Left lung (tissue), 14 donors: ENCODE data around the gene CLECL1. TPM values are rescaled to one million over a fixed set of nuclear protein-coding genes. Genes with fewer than 3 reads are reported as not detected.

Experiments
- ATAC-seq: fragments of 200-7000 bp; cut with Tn5 transposase; one replicate; pipeline ENCODE4 v1.9.1; 2020; ENCODE audit warnings: moderate library complexity
- DNase-seq, 4 donors: peaks; one replicate each; pipeline ENCODE4 v3.0.0-alpha.2; 2013 to 2020
- H3K27ac ChIP-seq, 2 donors: fragments of 200-600 bp; sonication (generic) in 1 of 2; one replicate each; pipeline versions ENCODE4 v1.5.0 to v1.8.0; 2020 to 2021
- H3K27me3 ChIP-seq, 2 donors: fragments of 200-600 bp; sonication (generic) in 1 of 2; one replicate each; pipeline versions ENCODE4 v1.5.0 to v1.8.0; 2020 to 2021
- H3K36me3 ChIP-seq, 2 donors: fragments of 200-600 bp; sonication (generic) in 1 of 2; one replicate each; pipeline versions ENCODE4 v1.5.0 to v1.8.0; 2020 to 2021
- H3K4me1 ChIP-seq, 2 donors: fragments of 200-600 bp; one replicate each; pipeline ENCODE4 v1.8.0; 2021
- H3K4me3 ChIP-seq, 2 donors: fragments of 200-600 bp; sonication (generic) in 1 of 2; one replicate each; pipeline versions ENCODE4 v1.5.0 to v1.8.0; 2020 to 2021; ENCODE audit warnings: mild to moderate bottlenecking in 1 of 2
- H3K9me3 ChIP-seq, 2 donors: fragments of 200-600 bp; sonication (generic) in 1 of 2; one replicate each; pipeline versions ENCODE4 v1.5.0 to v1.8.0; 2020 to 2021
- intact Hi-C, 2 donors: fragments of 100-400 bp; cut with DNase I; formaldehyde crosslinking; loops; one replicate each; pipeline versions ENCODE4 v1.11.2 to v1.14.2; 2022
- long read RNA-seq, 12 donors: library from polyadenylated mRNA in 2 of 12; unstranded in 2 of 12; transcript quantifications; one replicate each; pipeline ENCODE4 v2.0.0 and lab custom pipeline, GENCODE V29; 2019 to 2026
- polyA plus RNA-seq, 6 donors: library from polyadenylated mRNA; unstranded; fragments of 120-200 nt; gene quantifications; one replicate each; pipeline ENCODE4 v1.2.1, GENCODE V29; 2013; ENCODE audit not compliant: insufficient read length in 6 of 6
- total RNA-seq, 2 donors: library from RNA; stranded (reverse); fragmentation: NEBNext Ultra II Directional; extraction: Animal tissue kit (Norgen Biotek cat#: 25700); gene quantifications; one replicate each; pipeline ENCODE4 v1.2.1, GENCODE V29; 2021
- TF ChIP-seq, protein P1 (sequence below), 2 donors: fragments of 200-600 bp; sonication (generic) in 1 of 2; IDR thresholded peaks; one replicate each; pipeline versions ENCODE4 v1.5.0 to v1.8.0; 2021; ENCODE audit warnings: antibody characterized with exemption in 2 of 2
- donor health status: DM: no; HTN: yes; CAD: no.
- donor health status: DM: no; HTN: no; CAD: no.

CLECL1 gene
- not detected for total RNA-seq
- under 1 TPM; 0.15 to 0.52 (median 0.37) TPM for polyA plus RNA-seq
- long read RNA-seq, donor 1, partial matches to known transcripts, result 0 of 1 reads
- long read RNA-seq, donor 1, other reads (novel, unspliced or antisense), result 0 of 1 reads
- long read RNA-seq, donor 2, partial matches to known transcripts, result 13 of 13 reads
- long read RNA-seq, donor 2, other reads (novel, unspliced or antisense), result 0 of 13 reads
- long read RNA-seq, donor 3, partial matches to known transcripts, result 0 of 1 reads
- long read RNA-seq, donor 3, other reads (novel, unspliced or antisense), result 0 of 1 reads
- long read RNA-seq, donor 4, result 0 reads
- long read RNA-seq, donor 5, result 0 reads
- long read RNA-seq, donor 6, result 0 reads
- long read RNA-seq, donor 7, result 0 reads
- long read RNA-seq, donor 8, result 0 reads
- long read RNA-seq, donor 9, result 0 reads
- long read RNA-seq, donor 10, result 0 reads
- long read RNA-seq, donor 11, result 0 reads
- long read RNA-seq, donor 12, result 0 reads

DNA sequence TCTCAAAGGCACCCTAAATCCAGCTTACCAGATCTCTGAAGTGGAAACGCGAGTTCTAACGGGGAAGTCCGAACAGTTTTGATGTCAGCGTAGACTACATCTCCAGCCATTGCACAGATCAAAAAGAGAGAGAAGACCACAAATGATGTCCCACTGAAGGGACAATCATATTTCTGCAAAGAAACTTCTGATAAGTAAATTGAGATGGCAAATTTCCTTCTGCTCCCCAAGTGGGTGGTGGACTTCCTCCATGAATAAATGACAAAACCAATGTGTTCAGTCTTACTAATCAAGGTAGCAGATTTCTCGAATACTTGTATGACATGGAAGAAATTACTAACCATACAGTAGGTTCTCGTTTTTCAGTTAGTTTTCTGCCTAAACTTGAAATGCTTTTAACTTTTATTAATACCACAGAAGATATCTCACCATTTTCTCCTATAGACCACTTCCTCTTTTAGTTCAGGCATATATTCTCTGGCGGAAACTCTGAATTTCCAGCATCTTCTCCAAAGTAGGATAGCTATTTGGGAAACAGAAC is at the start of gene CLECL1:
Gene CLECL1, minus strand, starts transcription at position 177 of the 541 bp plus-strand sequence.
- Histone ChIP-seq H3K27ac (peak within 1 kb of the TSS in 1 of 2 donors; percentile 57), H3K4me1 (peaks cover 0 to 16% of the 10 kb centered on the region in 2 donors), H3K9me3 (no peaks in the 10 kb centered on the region), H3K36me3 (no peaks in the 10 kb centered on the region), H3K27me3 (no peaks in the 10 kb centered on the region), H3K4me3 (no peak within 1 kb of the TSS)
- intact Hi-C loops, result no loop called here
- DNase-seq (no peak), ATAC-seq (no peak)
- TF ChIP-seq, protein P1, sequence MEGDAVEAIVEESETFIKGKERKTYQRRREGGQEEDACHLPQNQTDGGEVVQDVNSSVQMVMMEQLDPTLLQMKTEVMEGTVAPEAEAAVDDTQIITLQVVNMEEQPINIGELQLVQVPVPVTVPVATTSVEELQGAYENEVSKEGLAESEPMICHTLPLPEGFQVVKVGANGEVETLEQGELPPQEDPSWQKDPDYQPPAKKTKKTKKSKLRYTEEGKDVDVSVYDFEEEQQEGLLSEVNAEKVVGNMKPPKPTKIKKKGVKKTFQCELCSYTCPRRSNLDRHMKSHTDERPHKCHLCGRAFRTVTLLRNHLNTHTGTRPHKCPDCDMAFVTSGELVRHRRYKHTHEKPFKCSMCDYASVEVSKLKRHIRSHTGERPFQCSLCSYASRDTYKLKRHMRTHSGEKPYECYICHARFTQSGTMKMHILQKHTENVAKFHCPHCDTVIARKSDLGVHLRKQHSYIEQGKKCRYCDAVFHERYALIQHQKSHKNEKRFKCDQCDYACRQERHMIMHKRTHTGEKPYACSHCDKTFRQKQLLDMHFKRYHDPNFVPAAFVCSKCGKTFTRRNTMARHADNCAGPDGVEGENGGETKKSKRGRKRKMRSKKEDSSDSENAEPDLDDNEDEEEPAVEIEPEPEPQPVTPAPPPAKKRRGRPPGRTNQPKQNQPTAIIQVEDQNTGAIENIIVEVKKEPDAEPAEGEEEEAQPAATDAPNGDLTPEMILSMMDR (IDR thresholded peaks at IDR 0.05), result no peak

DNA sequence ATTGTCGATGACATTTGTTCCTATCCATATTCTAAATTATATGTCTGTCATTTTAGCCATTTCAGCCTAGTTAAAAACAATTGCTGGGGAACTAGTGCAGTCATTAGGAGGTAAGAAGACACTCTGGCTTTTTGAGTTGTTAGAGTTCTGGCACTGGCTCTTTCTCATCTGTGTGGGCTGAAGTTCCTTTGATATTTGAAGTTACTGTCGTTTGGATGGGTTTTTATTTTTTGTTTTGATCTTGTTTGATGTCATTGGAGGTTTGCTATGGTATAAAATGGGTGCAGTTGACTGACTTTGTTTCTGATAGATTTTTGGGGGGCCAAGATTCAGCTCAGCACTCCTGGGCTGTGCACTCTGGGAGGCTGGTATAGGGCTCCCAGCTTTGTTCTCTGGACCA is 48.5 kb upstream of the CLECL1 start:
- intact Hi-C loops, result no loop called here

DNA sequence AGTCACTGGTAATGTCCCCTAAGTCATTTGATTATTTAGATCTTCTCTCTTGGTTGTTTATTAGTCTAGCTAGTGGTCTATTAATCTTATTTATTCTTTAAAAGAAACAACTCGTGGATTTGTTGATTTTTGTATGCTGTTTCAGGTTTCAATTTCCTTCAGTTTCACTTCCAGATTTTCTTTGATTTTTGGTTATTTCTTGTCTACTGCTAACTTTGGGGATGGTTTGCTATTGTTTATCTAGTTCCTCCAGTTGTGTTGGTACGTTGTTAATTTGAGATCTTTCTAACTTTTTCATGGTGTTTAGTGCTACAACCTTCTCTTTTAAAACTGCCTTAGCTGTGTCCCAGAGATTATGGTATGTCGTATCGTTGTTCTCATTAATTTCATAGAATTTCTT is 46.3 kb upstream of the CLECL1 start:
- Histone ChIP-seq H3K36me3 (no peaks in the 10 kb centered on the region), H3K27me3 (no peaks in the 10 kb centered on the region), H3K4me1 (no peaks in the 10 kb centered on the region), H3K4me3 (no peak overlapping the region), H3K27ac (no peak overlapping the region), H3K9me3 (no peaks in the 10 kb centered on the region)
- TF ChIP-seq, protein P1 (IDR thresholded peaks at IDR 0.05), result no peak
- intact Hi-C loops, result no loop called here
- ATAC-seq (no peak), DNase-seq (no peak)

More for the DNA sequence above, 48.5 kb upstream of the CLECL1 start:
- Histone ChIP-seq H3K36me3 (no peaks in the 10 kb centered on the region), H3K9me3 (no peaks in the 10 kb centered on the region), H3K27me3 (no peaks in the 10 kb centered on the region), H3K4me1 (no peaks in the 10 kb centered on the region), H3K4me3 (no peak overlapping the region), H3K27ac (no peak overlapping the region)
- DNase-seq (no peak), ATAC-seq (no peak)
- TF ChIP-seq, protein P1 (IDR thresholded peaks at IDR 0.05), result no peak

DNA sequence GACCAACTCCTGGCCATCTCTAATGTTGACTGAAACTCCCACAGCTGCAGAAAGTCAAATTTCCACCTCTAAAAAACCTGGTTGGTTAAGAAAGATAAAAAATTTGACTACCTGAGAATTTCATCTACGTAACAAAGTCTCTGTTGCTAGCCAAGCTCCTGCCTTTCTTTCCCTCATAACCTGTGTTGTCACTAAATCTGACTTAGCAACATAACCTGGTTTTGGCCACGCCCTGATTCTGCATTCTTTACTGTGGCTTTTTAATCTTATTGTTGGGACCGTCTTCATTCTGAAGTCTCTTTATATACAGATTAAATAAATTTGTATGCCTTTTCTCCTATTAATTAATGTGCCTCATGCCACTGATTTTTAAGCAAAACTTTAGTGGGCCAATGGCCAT is 43.9 kb upstream of the CLECL1 start:
- Histone ChIP-seq H3K27ac (no peak overlapping the region), H3K4me3 (no peak overlapping the region), H3K36me3 (no peaks in the 10 kb centered on the region), H3K9me3 (no peaks in the 10 kb centered on the region), H3K4me1 (no peaks in the 10 kb centered on the region), H3K27me3 (no peaks in the 10 kb centered on the region)
- DNase-seq (no peak), ATAC-seq (no peak)
- intact Hi-C loops, result no loop called here
- TF ChIP-seq, protein P1 (IDR thresholded peaks at IDR 0.05), result no peak

DNA sequence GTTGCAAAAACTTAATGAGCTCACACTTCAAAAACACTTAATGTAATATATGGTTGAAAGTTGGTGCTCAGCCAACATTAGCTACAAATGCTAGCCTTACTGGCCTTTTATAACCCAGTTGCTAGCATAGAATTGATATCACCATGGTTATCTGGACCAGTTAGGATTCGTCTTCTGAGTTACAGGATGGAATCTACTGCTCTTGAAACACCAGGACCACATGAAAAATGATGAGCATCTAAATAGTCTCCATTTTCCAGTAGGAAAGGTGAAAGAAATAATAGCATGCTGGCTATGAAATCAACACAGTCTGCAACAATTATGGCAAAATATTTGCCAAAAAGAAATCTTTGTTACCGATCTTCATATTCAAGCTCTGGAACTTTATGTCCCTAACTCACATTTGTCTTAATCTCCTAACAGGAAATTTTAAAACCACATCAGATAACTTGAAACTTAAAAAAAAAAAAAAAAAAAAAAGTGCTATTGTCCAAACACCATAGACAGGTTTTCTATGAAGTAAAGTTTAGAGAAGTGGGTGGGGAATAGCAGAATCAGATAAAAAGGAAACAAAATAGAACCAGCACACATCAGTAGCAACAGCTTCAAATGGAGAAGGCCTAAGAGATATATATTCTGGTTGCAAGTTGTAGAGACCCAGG is 40.5 kb upstream of the CLECL1 start:
- Histone ChIP-seq H3K36me3 (no peaks in the 10 kb centered on the region), H3K9me3 (no peaks in the 10 kb centered on the region), H3K4me1 (no peaks in the 10 kb centered on the region), H3K27me3 (no peaks in the 10 kb centered on the region), H3K27ac (no peak overlapping the region), H3K4me3 (no peak overlapping the region)
- intact Hi-C loops, result no loop called here
- TF ChIP-seq, protein P1 (IDR thresholded peaks at IDR 0.05), result no peak
- DNase-seq (no peak), ATAC-seq (no peak)
